ENCODE data around the gene XYLT1.

The XYLT1 gene

GRCh38 chr16:17448640-17449638 lies 21.8 kb downstream of the XYLT1 start:
- TF ChIP-seq, protein P1, sequence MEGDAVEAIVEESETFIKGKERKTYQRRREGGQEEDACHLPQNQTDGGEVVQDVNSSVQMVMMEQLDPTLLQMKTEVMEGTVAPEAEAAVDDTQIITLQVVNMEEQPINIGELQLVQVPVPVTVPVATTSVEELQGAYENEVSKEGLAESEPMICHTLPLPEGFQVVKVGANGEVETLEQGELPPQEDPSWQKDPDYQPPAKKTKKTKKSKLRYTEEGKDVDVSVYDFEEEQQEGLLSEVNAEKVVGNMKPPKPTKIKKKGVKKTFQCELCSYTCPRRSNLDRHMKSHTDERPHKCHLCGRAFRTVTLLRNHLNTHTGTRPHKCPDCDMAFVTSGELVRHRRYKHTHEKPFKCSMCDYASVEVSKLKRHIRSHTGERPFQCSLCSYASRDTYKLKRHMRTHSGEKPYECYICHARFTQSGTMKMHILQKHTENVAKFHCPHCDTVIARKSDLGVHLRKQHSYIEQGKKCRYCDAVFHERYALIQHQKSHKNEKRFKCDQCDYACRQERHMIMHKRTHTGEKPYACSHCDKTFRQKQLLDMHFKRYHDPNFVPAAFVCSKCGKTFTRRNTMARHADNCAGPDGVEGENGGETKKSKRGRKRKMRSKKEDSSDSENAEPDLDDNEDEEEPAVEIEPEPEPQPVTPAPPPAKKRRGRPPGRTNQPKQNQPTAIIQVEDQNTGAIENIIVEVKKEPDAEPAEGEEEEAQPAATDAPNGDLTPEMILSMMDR (IDR thresholded peaks at IDR 0.05; ENCODE audit: insufficient read depth, low read depth, low read length, missing control alignments): no peak
- peak; percentile 45 for DNase-seq (ENCODE audit: low read depth)
- H3K4me3 ChIP-seq (ENCODE audit: low read depth, low read length): no peak overlapping the region

- TF ChIP-seq, protein P1 (IDR thresholded peaks at IDR 0.05; ENCODE audit: insufficient read depth, low read depth, low read length, missing control alignments): no peak
- no peak for DNase-seq (ENCODE audit: low read depth)
- no peak overlapping the region for H3K4me3 ChIP-seq (ENCODE audit: low read depth, low read length)
Observed at GRCh38 chr16:17447101-17447569, 23.6 kb downstream of the XYLT1 start.

DNA sequence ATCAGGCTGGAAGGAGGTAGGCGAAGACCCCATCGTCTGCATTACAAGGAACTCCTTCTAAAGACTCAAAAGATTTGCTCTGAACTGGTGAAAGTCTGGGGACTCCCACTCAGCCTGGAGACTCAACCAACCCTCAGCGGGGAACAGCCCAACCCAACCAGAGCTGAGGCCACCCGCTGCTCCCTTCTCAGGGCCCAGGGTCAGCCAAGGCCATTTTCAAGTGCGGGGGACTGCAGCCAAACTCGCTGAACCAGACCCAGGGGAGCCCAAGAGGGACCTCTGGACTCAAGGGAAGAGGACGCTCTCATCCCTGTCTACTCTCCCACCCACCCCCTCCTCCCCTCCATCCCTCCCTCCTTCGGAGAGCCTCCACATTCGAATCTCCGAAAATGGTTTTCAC lies 24.1 kb downstream of the XYLT1 start:
- no peak overlapping the region for H3K4me3 ChIP-seq (ENCODE audit: low read depth, low read length)
- DNase-seq (ENCODE audit: low read depth): no peak
- TF ChIP-seq, protein P1 (IDR thresholded peaks at IDR 0.05; ENCODE audit: insufficient read depth, low read depth, low read length, missing control alignments): no peak

DNA sequence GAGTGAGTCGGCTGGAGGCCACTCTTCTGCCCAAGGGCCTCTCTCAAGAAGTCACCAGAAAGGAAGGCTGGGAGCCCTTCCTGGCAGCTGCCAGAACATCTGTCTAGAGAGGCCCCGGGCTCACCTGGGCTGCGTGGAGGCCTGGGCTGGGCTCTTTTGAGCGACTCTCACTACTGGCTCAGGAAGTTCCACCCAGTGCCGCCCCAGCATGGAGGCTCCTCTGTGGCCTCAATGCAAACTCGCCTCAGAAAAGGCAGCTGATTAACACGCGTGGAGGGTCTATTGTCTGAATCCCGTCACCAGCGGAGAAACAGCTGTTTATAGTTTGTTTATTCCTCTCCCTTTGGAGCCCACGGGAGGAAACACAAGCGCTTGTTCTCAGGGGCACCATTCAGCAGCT lies 25.3 kb downstream of the XYLT1 start:
- H3K4me3 ChIP-seq (ENCODE audit: low read depth, low read length): no peak overlapping the region
- DNase-seq (ENCODE audit: low read depth): no peak
- TF ChIP-seq, protein P1 (IDR thresholded peaks at IDR 0.05; ENCODE audit: insufficient read depth, low read depth, low read length, missing control alignments): no peak

DNA sequence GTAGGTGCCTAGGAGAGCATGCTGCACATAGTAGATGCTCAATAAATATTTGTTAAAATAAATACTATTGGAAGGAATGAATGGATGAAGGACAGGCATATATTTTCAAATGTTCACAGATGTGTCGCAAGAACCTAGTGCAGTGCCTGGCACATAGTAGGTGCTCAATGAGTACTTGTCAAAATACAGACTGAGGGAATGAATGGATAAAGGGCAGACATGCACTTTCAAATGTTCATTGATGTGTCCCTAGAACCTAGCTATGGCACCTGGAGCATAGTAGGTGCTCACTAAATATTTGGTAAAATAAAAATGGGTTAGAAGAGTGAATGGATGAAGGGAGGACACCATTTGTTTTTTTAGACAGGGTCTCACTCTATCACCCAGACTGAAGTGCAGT lies 26.1 kb downstream of the XYLT1 start:
- no peak overlapping the region for H3K4me3 ChIP-seq (ENCODE audit: low read depth, low read length)
- TF ChIP-seq, protein P1 (IDR thresholded peaks at IDR 0.05; ENCODE audit: insufficient read depth, low read depth, low read length, missing control alignments): no peak
- DNase-seq (ENCODE audit: low read depth): no peak

DNA sequence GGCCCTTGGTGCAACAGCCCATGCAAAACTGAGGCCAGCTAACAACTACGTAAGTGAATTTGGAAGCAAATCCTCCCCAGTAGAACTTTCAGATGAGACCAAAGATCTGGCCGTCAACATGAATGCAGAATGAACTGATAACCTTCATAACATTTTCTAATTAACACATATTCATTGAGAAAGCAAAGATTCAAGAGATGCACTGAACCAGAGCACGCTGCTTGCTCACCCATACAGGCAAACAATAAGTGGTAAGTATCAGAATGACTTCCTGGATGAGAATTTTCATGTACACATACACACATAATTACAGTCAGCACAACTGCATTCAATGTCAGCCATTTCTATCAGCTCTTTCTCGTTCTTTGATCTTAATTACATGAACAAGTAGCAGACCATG lies 30.6 kb downstream of the XYLT1 start:
- TF ChIP-seq, protein P1 (IDR thresholded peaks at IDR 0.05; ENCODE audit: insufficient read depth, low read depth, low read length, missing control alignments): no peak
- H3K4me3 ChIP-seq (ENCODE audit: low read depth, low read length): no peak overlapping the region
- DNase-seq (ENCODE audit: low read depth): peak; percentile 32

Data from GM12865 (cell line).